HEK293 (cell line): ENCODE data around the gene LSM14B.
A peak's percentile ranks its signal among the peaks of the same experiment; 100 is the strongest.

Experiments
- CTCF ChIA-PET: fragments of 350-600 bp; formaldehyde crosslinking; extraction: SDS; loops from one replicate; lab custom pipeline; 2021; ENCODE audit warnings: antibody characterized with exemption; lab: Yijun Ruan, JAX
- POLR2A ChIA-PET: fragments of 300-600 bp; formaldehyde crosslinking; extraction: SDS; loops from one replicate; lab custom pipeline; 2020; ENCODE audit warnings: antibody characterized with exemption, inconsistent platforms; lab: Yijun Ruan, JAX
- H3K27ac ChIP-seq: fragments of 200-500 bp; sonication (Bioruptor generic); 2 replicates; pipeline ENCODE4 v1.5.1; 2014; ENCODE audit warnings: low read depth, low read length, control low read depth, inconsistent platforms; ENCODE audit errors: extremely low read depth
- H3K36me3 ChIP-seq, 2 experiments: fragments of 200-500 bp in 1 of 2; sonication (Bioruptor generic) in 1 of 2; 1 replicate in 1 of 2; 2 replicates in 1 of 2; pipeline ENCODE4 v1.5.1; 2014 to 2017; ENCODE audit warnings: inconsistent platforms in 2 of 2, low read length in 2 of 2; ENCODE audit not compliant: control insufficient read depth in 2 of 2, insufficient read depth in 1 of 2
- H3K4me1 ChIP-seq: fragments of 200-500 bp; sonication (Bioruptor generic); 2 replicates; pipeline ENCODE4 v1.5.1; 2014; ENCODE audit warnings: mild to moderate bottlenecking, low read length, inconsistent platforms; ENCODE audit not compliant: control insufficient read depth, insufficient read depth
- H3K4me3 ChIP-seq: 2 replicates; pipeline ENCODE4 v1.5.1; 2011; ENCODE audit warnings: low read depth, mild to moderate bottlenecking, control low read depth, low read length, moderate library complexity
- H3K9me3 ChIP-seq: fragments of 200-500 bp; sonication (Bioruptor generic); 2 replicates; pipeline ENCODE4 v1.5.1; 2014; ENCODE audit warnings: low read depth, low read length, inconsistent platforms; ENCODE audit not compliant: control insufficient read depth, insufficient read depth
- GLIS1 ChIP-seq: fragments of 450-650 bp; formaldehyde crosslinking; IDR thresholded peaks from 2 replicates; pipeline ENCODE4 v1.5.1; 2016; ENCODE audit warnings: missing biosample characterization, missing genetic modification characterization
- GLIS2 ChIP-seq: fragments of 450-650 bp; formaldehyde crosslinking; IDR thresholded peaks from 2 replicates; pipeline ENCODE4 v1.5.1; 2016; ENCODE audit warnings: missing biosample characterization, missing genetic modification characterization
- KLF1 ChIP-seq: fragments of 450-650 bp; formaldehyde crosslinking; IDR thresholded peaks from 2 replicates; pipeline ENCODE4 v1.5.1; 2016; ENCODE audit warnings: missing biosample characterization, missing genetic modification characterization
- PRDM1 ChIP-seq: fragments of 450-650 bp; formaldehyde crosslinking; IDR thresholded peaks from 2 replicates; pipeline ENCODE4; 2016; ENCODE audit warnings: missing biosample characterization, missing genetic modification characterization
- ZFP3 ChIP-seq: fragments of 450-650 bp; formaldehyde crosslinking; IDR thresholded peaks from 2 replicates; pipeline ENCODE4 v1.5.1; 2016; ENCODE audit warnings: low read depth, missing biosample characterization, missing genetic modification characterization
- ZNF223 ChIP-seq: fragments of 450-650 bp; formaldehyde crosslinking; IDR thresholded peaks from 2 replicates; pipeline ENCODE4 v1.5.1; 2016; ENCODE audit warnings: missing biosample characterization, missing genetic modification characterization
- ZNF266 ChIP-seq: fragments of 450-650 bp; formaldehyde crosslinking; IDR thresholded peaks from 2 replicates; pipeline ENCODE4 v1.5.1; 2016; ENCODE audit warnings: missing biosample characterization, missing genetic modification characterization, low read depth
- ZNF311 ChIP-seq: fragments of 450-650 bp; formaldehyde crosslinking; IDR thresholded peaks from 2 replicates; pipeline ENCODE4 v1.5.1; 2017; ENCODE audit warnings: missing biosample characterization, missing genetic modification characterization, borderline replicate concordance
- ZNF350 ChIP-seq: fragments of 450-650 bp; formaldehyde crosslinking; IDR thresholded peaks from 2 replicates; pipeline ENCODE4 v1.5.0; 2017; ENCODE audit warnings: missing biosample characterization, mild to moderate bottlenecking, missing genetic modification characterization
- ZNF366 ChIP-seq: fragments of 450-650 bp; formaldehyde crosslinking; conservative IDR thresholded peaks from 2 replicates; pipeline ENCODE4 v1.5.1; 2016; ENCODE audit warnings: missing biosample characterization, missing genetic modification characterization
- ZNF391 ChIP-seq: fragments of 450-650 bp; formaldehyde crosslinking; IDR thresholded peaks from 2 replicates; pipeline ENCODE4 v1.5.1; 2016; ENCODE audit warnings: low read depth, missing biosample characterization, missing genetic modification characterization, borderline replicate concordance
- ZNF670 ChIP-seq: fragments of 450-650 bp; formaldehyde crosslinking; IDR thresholded peaks from 2 replicates; pipeline ENCODE4 v1.5.1; 2016; ENCODE audit warnings: missing biosample characterization, missing genetic modification characterization, low read depth
- TF ChIP-seq, protein P1 (sequence below): fragments of 450-650 bp; formaldehyde crosslinking; IDR thresholded peaks from 2 replicates; pipeline ENCODE4 v1.5.1; 2016; ENCODE audit warnings: missing biosample characterization, missing genetic modification characterization
- TF ChIP-seq, protein P2 (sequence below): fragments of 450-650 bp; formaldehyde crosslinking; IDR thresholded peaks from 2 replicates; pipeline ENCODE4 v1.5.1; 2016; ENCODE audit warnings: missing biosample characterization, missing genetic modification characterization
- TF ChIP-seq, protein P3 (sequence below): fragments of 450-650 bp; formaldehyde crosslinking; IDR thresholded peaks from 2 replicates; pipeline ENCODE4 v1.5.1; 2017; ENCODE audit warnings: missing biosample characterization, missing genetic modification characterization
- TF ChIP-seq, protein P4 (sequence below): fragments of 450-650 bp; formaldehyde crosslinking; IDR thresholded peaks from 2 replicates; pipeline ENCODE4 v1.5.1; 2016; ENCODE audit warnings: missing biosample characterization, missing genetic modification characterization

LSM14B gene

DNA sequence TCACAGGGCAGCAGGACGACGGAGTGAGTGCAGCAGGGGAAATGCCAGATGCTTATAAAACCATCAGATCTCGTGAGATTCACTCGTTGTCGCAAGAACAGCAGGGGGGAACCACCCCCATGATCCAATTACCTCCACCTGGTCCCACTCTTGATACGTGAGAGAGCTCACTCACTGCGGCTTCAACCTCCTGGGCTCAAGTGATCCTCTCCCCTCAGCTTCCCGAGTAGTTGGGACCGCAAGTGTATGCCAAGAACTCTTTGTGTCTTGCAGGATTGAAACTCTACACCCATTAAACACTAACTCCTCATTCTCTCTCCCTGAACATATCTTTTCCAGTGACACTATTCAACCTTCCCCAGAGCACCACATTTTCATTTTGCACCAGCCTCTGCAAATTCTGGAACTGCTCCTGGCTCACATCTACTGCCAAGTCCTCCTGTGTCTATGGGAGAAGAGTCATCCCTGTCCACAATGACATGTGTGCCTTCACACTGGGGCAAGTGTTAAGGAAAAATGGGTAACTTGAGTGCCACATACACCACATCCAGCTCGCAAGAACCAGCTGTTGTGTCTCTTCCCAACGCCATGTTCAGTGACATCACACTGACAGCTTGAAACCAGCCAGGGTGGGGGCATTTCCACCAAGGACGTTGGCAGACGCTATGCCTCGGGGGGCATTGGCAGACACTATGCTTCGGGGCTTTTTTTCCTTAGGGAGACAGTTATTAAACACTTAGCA, 41.9 kb upstream of the LSM14B start (continued):
- TF ChIP-seq, protein P1, sequence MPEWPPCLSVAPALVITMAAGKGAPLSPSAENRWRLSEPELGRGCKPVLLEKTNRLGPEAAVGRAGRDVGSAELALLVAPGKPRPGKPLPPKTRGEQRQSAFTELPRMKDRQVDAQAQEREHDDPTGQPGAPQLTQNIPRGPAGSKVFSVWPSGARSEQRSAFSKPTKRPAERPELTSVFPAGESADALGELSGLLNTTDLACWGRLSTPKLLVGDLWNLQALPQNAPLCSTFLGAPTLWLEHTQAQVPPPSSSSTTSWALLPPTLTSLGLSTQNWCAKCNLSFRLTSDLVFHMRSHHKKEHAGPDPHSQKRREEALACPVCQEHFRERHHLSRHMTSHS (tag by site-specific recombination): no peak
- TF ChIP-seq ZFP3 (tag by site-specific recombination) (no peak), GLIS2 (no peak), ZNF311 (tag by site-specific recombination) (no peak), ZNF670 (tag by site-specific recombination) (no peak), ZNF223 (tag by site-specific recombination) (no peak), ZNF350 (no peak), KLF1 (tag by site-specific recombination) (no peak), GLIS1 (tag by site-specific recombination) (peak; percentile 80), ZNF266 (tag by site-specific recombination) (no peak)
- TF ChIP-seq, protein P2, sequence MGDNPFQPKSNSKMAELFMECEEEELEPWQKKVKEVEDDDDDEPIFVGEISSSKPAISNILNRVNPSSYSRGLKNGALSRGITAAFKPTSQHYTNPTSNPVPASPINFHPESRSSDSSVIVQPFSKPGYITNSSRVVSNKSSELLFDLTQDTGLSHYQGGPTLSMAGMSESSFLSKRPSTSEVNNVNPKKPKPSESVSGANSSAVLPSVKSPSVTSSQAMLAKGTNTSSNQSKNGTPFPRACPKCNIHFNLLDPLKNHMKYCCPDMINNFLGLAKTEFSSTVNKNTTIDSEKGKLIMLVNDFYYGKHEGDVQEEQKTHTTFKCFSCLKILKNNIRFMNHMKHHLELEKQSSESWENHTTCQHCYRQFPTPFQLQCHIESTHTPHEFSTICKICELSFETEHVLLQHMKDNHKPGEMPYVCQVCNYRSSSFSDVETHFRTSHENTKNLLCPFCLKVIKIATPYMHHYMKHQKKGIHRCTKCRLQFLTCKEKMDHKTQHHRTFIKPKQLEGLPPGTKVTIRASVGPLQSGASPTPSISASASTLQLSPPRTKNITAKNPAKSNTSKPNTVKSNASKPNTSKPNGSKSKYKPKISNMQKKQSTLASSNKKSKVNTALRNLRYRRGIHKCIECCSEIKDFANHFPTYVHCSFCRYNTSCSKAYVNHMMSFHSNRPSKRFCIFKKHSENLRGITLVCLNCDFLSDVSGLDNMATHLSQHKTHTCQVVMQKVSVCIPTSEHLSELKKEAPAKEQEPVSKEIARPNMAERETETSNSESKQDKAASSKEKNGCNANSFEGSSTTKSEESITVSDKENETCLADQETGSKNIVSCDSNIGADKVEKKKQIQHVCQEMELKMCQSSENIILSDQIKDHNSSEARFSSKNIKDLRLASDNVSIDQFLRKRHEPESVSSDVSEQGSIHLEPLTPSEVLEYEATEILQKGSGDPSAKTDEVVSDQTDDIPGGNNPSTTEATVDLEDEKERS (tag by site-specific recombination): no peak
- TF ChIP-seq, protein P3, sequence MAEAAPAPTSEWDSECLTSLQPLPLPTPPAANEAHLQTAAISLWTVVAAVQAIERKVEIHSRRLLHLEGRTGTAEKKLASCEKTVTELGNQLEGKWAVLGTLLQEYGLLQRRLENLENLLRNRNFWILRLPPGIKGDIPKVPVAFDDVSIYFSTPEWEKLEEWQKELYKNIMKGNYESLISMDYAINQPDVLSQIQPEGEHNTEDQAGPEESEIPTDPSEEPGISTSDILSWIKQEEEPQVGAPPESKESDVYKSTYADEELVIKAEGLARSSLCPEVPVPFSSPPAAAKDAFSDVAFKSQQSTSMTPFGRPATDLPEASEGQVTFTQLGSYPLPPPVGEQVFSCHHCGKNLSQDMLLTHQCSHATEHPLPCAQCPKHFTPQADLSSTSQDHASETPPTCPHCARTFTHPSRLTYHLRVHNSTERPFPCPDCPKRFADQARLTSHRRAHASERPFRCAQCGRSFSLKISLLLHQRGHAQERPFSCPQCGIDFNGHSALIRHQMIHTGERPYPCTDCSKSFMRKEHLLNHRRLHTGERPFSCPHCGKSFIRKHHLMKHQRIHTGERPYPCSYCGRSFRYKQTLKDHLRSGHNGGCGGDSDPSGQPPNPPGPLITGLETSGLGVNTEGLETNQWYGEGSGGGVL (tag by site-specific recombination): 0 out of 2 replicates have a peak, but pooled peaks have one; percentile 23
- TF ChIP-seq, protein P4, sequence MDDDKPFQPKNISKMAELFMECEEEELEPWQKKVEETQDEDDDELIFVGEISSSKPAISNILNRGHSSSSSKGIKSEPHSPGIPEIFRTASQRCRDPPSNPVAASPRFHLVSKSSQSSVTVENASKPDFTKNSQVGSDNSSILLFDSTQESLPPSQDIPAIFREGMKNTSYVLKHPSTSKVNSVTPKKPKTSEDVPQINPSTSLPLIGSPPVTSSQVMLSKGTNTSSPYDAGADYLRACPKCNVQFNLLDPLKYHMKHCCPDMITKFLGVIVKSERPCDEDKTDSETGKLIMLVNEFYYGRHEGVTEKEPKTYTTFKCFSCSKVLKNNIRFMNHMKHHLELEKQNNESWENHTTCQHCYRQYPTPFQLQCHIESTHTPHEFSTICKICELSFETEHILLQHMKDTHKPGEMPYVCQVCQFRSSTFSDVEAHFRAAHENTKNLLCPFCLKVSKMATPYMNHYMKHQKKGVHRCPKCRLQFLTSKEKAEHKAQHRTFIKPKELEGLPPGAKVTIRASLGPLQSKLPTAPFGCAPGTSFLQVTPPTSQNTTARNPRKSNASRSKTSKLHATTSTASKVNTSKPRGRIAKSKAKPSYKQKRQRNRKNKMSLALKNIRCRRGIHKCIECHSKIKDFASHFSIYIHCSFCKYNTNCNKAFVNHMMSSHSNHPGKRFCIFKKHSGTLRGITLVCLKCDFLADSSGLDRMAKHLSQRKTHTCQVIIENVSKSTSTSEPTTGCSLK (tag by site-specific recombination): no peak

- no peak overlapping the region for H3K27ac ChIP-seq
- TF ChIP-seq ZNF366 (tag by site-specific recombination) (peak; percentile 80), PRDM1 (tag by site-specific recombination) (0 out of 2 replicates have a peak, but pooled peaks have one; percentile 10), ZNF391 (tag by site-specific recombination) (no peak)
- POLR2A ChIA-PET: no interaction called here
- no peaks in the 10 kb centered on the region for H3K36me3 ChIP-seq
- no peaks in the 10 kb centered on the region for H3K9me3 ChIP-seq
- no peaks in the 10 kb centered on the region for H3K4me1 ChIP-seq
- no peak overlapping the region for H3K4me3 ChIP-seq
- CTCF ChIA-PET: no interaction called here
These were observed 39.0 kb upstream of the LSM14B start for GRCh38 chr20:62083312-62083711.
